A673 (cell line): ENCODE results near the gene SEC31A.
A peak's percentile ranks its signal among the peaks of the same experiment; 100 is the strongest.

ENCODE experiments used
- CTCF ChIP-seq: fragments of 300-800, 200-600 bp; sonication (generic); conservative IDR thresholded peaks from 2 replicates; pipeline ENCODE4 v1.5.1; 2017; ENCODE audit warnings: low read depth, mild to moderate bottlenecking, antibody characterized with exemption, low read length, moderate library complexity, mixed read lengths
- EZH2 ChIP-seq: fragments of 200-600 bp; sonication (generic); IDR thresholded peaks from 2 replicates; pipeline ENCODE4 v1.6.1; 2017; ENCODE audit warnings: borderline replicate concordance, low read depth, mild to moderate bottlenecking, mixed read lengths, antibody characterized with exemption, low read length; ENCODE audit not compliant: poor library complexity, severe bottlenecking

GRCh38 chr4:82780752-82781231 is 110.2 kb downstream of the SEC31A start:
- TF ChIP-seq CTCF, result 0 out of 2 replicates have a peak, but pooled peaks have one; percentile 14
- no peak for TF ChIP-seq EZH2
